ENCODE measurements around the gene PTGES3L.
"Not testable (repeated sequence)": the region's sequence is repeated elsewhere in the genome, so short reads cannot be mapped to it uniquely, and the experiment has no call there.

DNA sequence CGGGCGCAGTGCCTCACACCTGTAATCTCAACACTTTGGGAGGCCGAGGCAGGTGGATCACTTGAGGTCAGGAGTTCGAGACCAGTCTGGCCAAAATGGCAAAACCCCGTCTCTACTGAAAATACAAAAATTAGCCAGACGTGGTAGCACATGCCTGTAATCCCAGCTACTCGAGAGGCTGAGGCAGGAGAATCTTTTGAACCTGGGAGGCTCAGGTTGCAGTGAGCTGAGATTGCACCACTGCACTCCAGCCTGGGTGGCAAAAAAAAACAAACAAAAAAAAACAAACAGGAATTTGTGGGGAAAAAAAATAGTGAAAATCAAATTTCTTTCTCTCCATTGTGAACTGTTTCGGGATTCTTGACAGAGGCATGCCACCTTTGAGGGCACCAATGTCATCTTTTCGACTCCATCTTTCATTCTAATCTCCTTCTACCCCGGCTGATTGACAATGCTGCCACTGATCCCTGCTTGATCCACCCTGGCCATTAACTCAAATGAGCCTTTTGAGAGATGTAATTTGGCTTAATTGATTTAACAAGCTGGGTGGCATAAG is 60.3 kb downstream of the PTGES3L start:
- not testable (repeated sequence) for TF ChIP-seq SRSF9 (IDR thresholded peaks at IDR 0.05; ENCODE audit: borderline replicate concordance, insufficient read depth, low read depth, low read length, poor library complexity, severe bottlenecking); NFIC (IDR thresholded peaks at IDR 0.05; ENCODE audit: low read length); HCFC1 (IDR thresholded peaks at IDR 0.05; ENCODE audit: low read depth, low read length); NBN (conservative IDR thresholded peaks at IDR 0.05); KMT2A (CRISPR knock-in tag; IDR thresholded peaks at IDR 0.05); ARNTL (CRISPR knock-in tag; IDR thresholded peaks at IDR 0.05); ZBTB42 (CRISPR knock-in tag; IDR thresholded peaks at IDR 0.05); SCMH1 (CRISPR knock-in tag; IDR thresholded peaks at IDR 0.05; ENCODE audit: borderline replicate concordance); RAD51 (IDR thresholded peaks at IDR 0.05; ENCODE audit: borderline replicate concordance); ZNF121 (CRISPR knock-in tag; IDR thresholded peaks at IDR 0.05); ATAD3A (CRISPR knock-in tag; IDR thresholded peaks at IDR 0.05); EZH2 (conservative IDR thresholded peaks at IDR 0.05; ENCODE audit: low read depth, low read length)
- TF ChIP-seq, protein P1, sequence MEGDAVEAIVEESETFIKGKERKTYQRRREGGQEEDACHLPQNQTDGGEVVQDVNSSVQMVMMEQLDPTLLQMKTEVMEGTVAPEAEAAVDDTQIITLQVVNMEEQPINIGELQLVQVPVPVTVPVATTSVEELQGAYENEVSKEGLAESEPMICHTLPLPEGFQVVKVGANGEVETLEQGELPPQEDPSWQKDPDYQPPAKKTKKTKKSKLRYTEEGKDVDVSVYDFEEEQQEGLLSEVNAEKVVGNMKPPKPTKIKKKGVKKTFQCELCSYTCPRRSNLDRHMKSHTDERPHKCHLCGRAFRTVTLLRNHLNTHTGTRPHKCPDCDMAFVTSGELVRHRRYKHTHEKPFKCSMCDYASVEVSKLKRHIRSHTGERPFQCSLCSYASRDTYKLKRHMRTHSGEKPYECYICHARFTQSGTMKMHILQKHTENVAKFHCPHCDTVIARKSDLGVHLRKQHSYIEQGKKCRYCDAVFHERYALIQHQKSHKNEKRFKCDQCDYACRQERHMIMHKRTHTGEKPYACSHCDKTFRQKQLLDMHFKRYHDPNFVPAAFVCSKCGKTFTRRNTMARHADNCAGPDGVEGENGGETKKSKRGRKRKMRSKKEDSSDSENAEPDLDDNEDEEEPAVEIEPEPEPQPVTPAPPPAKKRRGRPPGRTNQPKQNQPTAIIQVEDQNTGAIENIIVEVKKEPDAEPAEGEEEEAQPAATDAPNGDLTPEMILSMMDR (CRISPR knock-in tag; IDR thresholded peaks at IDR 0.05) = not testable (repeated sequence)
- TF ChIP-seq, protein P2, sequence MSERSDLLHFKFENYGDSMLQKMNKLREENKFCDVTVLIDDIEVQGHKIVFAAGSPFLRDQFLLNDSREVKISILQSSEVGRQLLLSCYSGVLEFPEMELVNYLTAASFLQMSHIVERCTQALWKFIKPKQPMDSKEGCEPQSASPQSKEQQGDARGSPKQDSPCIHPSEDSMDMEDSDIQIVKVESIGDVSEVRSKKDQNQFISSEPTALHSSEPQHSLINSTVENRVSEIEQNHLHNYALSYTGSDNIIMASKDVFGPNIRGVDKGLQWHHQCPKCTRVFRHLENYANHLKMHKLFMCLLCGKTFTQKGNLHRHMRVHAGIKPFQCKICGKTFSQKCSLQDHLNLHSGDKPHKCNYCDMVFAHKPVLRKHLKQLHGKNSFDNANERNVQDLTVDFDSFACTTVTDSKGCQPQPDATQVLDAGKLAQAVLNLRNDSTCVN (CRISPR knock-in tag; IDR thresholded peaks at IDR 0.05; ENCODE audit: borderline replicate concordance) = not testable (repeated sequence)

All from HepG2 (cell line).